ENCODE data around the gene RCOR2.

DNA sequence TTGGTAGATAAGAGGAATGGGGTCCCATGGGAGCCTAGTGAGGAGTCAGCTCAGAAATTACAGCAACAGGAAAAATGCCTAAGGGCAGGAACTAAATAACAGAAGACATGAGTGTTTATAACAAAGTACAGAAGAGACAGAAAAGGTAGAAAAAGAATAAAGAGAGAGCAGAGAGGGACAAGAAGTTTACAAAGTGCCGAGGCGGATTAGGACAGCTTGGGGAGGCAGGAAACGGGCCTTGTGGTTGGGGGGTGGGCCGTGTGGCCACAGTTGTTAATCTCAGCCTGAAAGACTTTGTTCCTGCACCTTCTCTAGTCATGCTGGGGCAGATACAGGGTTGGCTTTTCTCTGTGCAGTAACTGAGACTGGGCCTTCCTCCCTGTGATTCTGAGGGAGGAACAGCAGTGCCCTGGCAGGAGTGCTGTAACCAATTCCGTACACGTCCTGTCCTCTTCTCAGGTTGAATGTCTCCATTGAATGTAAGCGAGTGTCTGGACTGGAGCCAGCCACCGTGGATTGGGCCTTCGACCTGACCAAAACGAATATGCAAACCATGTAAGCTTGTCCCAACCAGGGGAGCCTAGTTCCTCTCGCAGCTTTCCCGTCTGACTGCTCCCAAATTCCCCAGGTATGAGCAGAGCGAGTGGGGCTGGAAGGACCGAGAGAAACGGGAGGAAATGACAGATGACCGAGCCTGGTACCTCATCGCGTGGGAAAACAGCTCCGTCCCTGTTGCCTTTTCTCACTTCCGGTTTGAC lies 35.0 kb upstream of the RCOR2 start:
- TF ChIP-seq CTCF (IDR thresholded peaks at IDR 0.05): no peak
- TF ChIP-seq POLR2A (IDR thresholded peaks at IDR 0.05): no peak
- no peak for TF ChIP-seq POLR2AphosphoS5 (IDR thresholded peaks at IDR 0.05)

Measured in gastroesophageal sphincter (tissue), 3 donors.